Mesendoderm (in vitro differentiated cells): Measurements from ENCODE around the gene CHAC1. TPM values are rescaled to one million over a fixed set of nuclear protein-coding genes. Genes with fewer than 3 reads are reported as not detected.

ENCODE experiments used
- DNase-seq: peaks from one replicate; pipeline ENCODE4 v3.0.0; 2013
- H2AK5ac ChIP-seq: 2 replicates; pipeline ENCODE4 v1.6.1; 2013; ENCODE audit warnings: low read length, inconsistent platforms
- H2BK120ac ChIP-seq: 2 replicates; pipeline ENCODE4 v1.6.1; 2013; ENCODE audit warnings: low read depth, mild to moderate bottlenecking, low read length, moderate library complexity, mixed read lengths
- H2BK15ac ChIP-seq: replicated peaks from 2 replicates; pipeline ENCODE4 v1.6.1; 2013; ENCODE audit warnings: low read depth, mild to moderate bottlenecking, moderate library complexity
- H2BK5ac ChIP-seq: 2 replicates; pipeline ENCODE4 v1.6.1; 2013; ENCODE audit warnings: low read length, inconsistent platforms
- H3K18ac ChIP-seq: 2 replicates; pipeline ENCODE4 v1.6.1; 2013; ENCODE audit warnings: mild to moderate bottlenecking, low read length, mixed read lengths
- H3K23ac ChIP-seq: one replicate; pipeline ENCODE4 v1.6.1; 2013; ENCODE audit warnings: low read length
- H3K27ac ChIP-seq: 2 replicates; pipeline ENCODE4 v1.5.1; 2013; ENCODE audit warnings: low read depth, mild to moderate bottlenecking, inconsistent platforms, low read length, moderate library complexity
- H3K27me3 ChIP-seq: 2 replicates; pipeline ENCODE4 v1.6.1; 2013; ENCODE audit warnings: low read length, control low read depth, mild to moderate bottlenecking, inconsistent platforms; ENCODE audit not compliant: insufficient read depth, poor library complexity
- H3K36me3 ChIP-seq: 2 replicates; pipeline ENCODE4 v1.6.1; 2013; ENCODE audit warnings: low read length, inconsistent platforms; ENCODE audit not compliant: control insufficient read depth, insufficient read depth
- H3K4ac ChIP-seq: one replicate; pipeline ENCODE4 v1.6.1; 2013; ENCODE audit warnings: low read depth, mild to moderate bottlenecking, low read length, moderate library complexity
- H3K4me1 ChIP-seq: 2 replicates; pipeline ENCODE4 v1.6.1; 2013; ENCODE audit warnings: low read depth, low read length, inconsistent platforms; ENCODE audit not compliant: control insufficient read depth
- H3K4me2 ChIP-seq: 2 replicates; pipeline ENCODE4 v1.6.1; 2013; ENCODE audit warnings: low read length
- H3K4me3 ChIP-seq: 2 replicates; pipeline ENCODE4 v1.5.1; 2013; ENCODE audit warnings: mild to moderate bottlenecking, low read length
- H3K56ac ChIP-seq: one replicate; pipeline ENCODE4 v1.6.1; 2013; ENCODE audit warnings: low read length
- H3K79me1 ChIP-seq: 2 replicates; pipeline ENCODE4 v1.6.1; 2013; ENCODE audit warnings: low read length, inconsistent platforms
- H3K79me2 ChIP-seq: 2 replicates; pipeline ENCODE4 v1.6.1; 2013; ENCODE audit warnings: mild to moderate bottlenecking, low read length; ENCODE audit not compliant: control insufficient read depth, insufficient read depth
- H3K9ac ChIP-seq: 2 replicates; pipeline ENCODE4 v1.6.1; 2013; ENCODE audit warnings: low read length, inconsistent platforms
- H4K5ac ChIP-seq: one replicate; pipeline ENCODE4 v1.6.1; 2013; ENCODE audit warnings: low read length
- H4K8ac ChIP-seq: one replicate; pipeline ENCODE4 v1.6.1; 2013; ENCODE audit warnings: low read depth, mild to moderate bottlenecking, control low read depth, low read length, moderate library complexity
- WGBS: extraction: QIAGEN DNeasy Blood & Tissue Kit; methylation state at CpG from one replicate; pipeline ENCODE4 v1.1.7; 2013; ENCODE audit warnings: low lambda C conversion rate, missing lambda C conversion rate; ENCODE audit not compliant: insufficient coverage; ENCODE audit errors: extremely low coverage; 5-methylcytosine and 5-hydroxymethylcytosine counted together
- polyA plus RNA-seq, 2 experiments: library from polyadenylated mRNA; stranded (reverse); fragments of 200-250 nt; gene quantifications; one replicate each; pipeline ENCODE4 v1.2.3, GENCODE V29; 2013

Gene CHAC1, protein sequence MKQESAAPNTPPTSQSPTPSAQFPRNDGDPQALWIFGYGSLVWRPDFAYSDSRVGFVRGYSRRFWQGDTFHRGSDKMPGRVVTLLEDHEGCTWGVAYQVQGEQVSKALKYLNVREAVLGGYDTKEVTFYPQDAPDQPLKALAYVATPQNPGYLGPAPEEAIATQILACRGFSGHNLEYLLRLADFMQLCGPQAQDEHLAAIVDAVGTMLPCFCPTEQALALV
- polyA plus RNA-seq (2013, experiment 1 of 2), result 28.1 TPM
- polyA plus RNA-seq (2013, experiment 2 of 2), result 29.2 TPM

DNA sequence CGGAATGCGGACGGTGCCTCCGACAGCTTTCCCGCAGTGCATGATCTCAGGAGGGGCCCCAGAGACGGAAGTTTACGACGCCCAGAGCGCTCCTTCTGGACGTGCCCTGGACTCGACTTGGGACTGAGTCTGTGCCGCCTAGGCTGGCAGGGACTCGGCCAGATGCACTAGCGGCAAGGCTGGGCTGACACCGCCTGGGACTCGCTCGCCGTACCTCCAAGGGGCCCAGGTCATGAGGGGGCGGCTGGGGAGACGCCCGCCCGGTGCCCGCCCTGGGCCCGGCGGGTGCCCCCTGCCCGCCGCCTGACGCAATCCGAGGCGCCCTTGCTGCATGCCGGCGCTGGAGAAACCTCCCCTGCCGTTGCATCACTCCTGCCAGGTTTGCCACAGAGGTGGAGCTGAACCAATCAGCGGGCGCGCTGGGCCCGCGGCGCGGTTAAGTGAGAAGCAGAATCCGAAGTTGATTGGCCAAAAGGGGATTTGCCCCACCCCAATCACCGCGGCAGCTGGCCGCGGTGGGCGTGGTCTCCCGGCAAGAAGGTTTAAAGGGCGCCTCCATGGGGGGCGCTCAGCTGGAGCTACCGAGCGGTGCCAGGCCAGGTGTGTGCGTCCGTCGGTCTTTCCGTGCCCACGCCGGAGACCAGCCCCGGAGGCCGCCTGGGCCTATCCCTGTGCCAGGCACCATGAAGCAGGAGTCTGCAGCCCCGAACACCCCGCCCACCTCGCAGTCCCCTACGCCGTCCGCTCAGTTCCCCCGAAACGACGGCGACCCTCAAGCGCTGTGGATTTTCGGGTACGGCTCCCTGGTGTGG, at the start of gene CHAC1:
Gene CHAC1 (plus strand): TSS at position 571 of the 812 bp plus-strand sequence. CDS start 113 bp downstream, at position 684.
- Histone ChIP-seq H2AK5ac (no peak within 1 kb of the TSS), H3K23ac (peak within 1 kb of the TSS; percentile 2), H3K27ac (peak within 1 kb of the TSS; percentile 67), H3K9ac (peak within 1 kb of the TSS; percentile 94), H3K27me3 (no peaks in the 10 kb centered on the region), H2BK15ac (peak within 1 kb of the TSS; percentile 15), H3K4me2 (peak within 1 kb of the TSS; percentile 76), H4K8ac (no peak within 1 kb of the TSS), H3K18ac (peak within 1 kb of the TSS; percentile 64), H3K4me1 (no peaks in the 10 kb centered on the region), H3K79me2 (peaks cover 7% of the 10 kb centered on the region), H3K4ac (peak within 1 kb of the TSS; percentile 91), H3K79me1 (peaks cover 5% of the 10 kb centered on the region), H3K4me3 (peak within 1 kb of the TSS; percentile 91), H2BK120ac (peak within 1 kb of the TSS; percentile 16), H3K56ac (peak within 1 kb of the TSS; percentile 99), H4K5ac (no peak within 1 kb of the TSS), H3K36me3 (peaks cover 5% of the 10 kb centered on the region), H2BK5ac (peak within 1 kb of the TSS; percentile 71)
- DNase-seq, result peak; percentile 99
- WGBS, result no CpG with 5 or more reads among the region's 72 CpGs

DNA sequence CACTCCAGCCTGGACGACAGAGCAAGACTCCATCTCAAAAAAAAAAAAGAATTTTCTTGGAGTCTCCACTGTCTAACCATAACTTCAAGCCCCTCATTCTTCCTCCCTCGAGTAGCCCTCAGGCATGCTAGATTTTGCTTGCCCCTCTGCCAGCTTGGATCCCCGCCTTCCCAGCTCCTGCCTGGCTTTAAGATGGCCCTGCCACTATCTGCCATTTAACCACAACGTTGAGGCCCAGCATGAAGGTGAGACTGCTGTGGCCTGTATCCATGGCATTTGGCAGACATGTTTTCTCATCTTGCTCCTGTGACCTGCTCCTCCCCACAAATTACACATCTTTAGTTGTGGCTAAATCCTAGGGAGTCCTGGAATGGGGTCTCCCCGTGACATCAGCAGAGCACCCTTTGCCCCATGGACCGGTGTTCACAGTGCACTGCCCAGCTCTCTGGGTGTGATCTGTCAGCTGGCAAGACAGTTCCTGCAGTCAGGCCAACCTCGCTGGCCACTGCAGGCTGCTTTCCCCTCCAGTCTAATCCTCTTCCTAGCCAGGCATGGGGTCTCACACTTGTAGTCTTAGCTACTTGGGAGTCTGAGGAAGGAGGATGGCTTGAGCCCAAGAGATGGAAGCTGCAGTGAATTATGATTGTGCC, 48.6 kb upstream of the CHAC1 start:
- WGBS, result no CpG with 5 or more reads among the region's 7 CpGs
- no peak overlapping the region for H3K4me2 ChIP-seq
- no peak overlapping the region for H3K9ac ChIP-seq

DNA sequence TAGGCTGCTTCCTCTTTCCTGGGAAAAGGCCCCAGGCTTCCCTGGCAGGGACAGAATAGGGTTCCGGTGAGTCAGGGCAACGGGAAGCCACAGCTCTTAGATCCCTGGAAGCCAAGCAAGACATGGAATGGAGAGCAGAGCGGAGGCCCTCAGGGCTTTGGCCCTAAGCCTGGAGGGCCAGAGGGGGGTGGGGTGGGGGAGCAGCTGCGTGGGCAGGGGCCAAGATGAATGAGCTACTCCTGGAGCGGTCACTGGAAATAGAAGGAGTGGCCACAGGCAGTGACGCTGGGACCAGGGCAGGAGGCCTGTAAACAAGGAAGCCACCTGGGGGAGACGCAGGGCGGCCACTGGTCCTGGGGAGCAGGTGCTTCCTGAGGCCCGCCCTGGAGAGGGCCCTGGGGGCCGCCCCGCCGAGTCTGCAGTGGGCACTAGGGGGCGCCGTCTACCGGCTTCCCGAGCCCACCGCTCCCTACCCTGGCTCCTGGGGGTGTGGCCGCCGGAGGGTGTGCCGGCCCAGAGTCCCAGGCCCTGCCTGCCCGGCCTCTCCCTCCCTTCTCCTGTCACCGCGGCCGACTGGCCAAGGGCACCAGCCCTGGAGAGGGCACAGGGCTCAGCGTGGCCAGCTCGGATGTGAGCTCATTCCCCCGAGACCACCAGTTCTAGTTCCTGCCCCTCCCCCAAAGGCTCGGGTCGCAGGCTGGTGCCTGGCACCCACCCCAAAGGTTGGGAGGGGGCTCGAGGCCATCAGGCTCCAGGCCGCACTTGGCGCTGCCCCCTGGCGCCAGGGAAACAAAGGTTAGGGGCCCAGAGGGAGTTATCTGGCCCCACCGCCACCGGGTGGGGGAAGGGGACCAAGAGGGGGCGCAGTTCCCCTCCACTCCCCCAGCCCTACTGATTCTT, 46.9 kb upstream of the CHAC1 start:
- H2AK5ac ChIP-seq, result no peak overlapping the region
- no peak overlapping the region for H3K18ac ChIP-seq
- peak overlapping the region; percentile 85 for H3K56ac ChIP-seq
- H3K27me3 ChIP-seq, result no peaks in the 10 kb centered on the region
- no peak overlapping the region for H3K23ac ChIP-seq
- H3K79me1 ChIP-seq, result no peaks in the 10 kb centered on the region
- peak overlapping the region; percentile 98 for H3K4me2 ChIP-seq
- H3K4me1 ChIP-seq, result peaks cover 3% of the 10 kb centered on the region
- peak overlapping the region; percentile 74 for H3K9ac ChIP-seq
- H4K8ac ChIP-seq, result no peak overlapping the region
- no peak overlapping the region for H2BK120ac ChIP-seq
- DNase-seq, result peak; percentile 92
- WGBS, result no CpG with 5 or more reads among the region's 36 CpGs
- H3K4ac ChIP-seq, result no peak overlapping the region
- no peak overlapping the region for H3K27ac ChIP-seq
- H4K5ac ChIP-seq, result no peak overlapping the region
- H3K4me3 ChIP-seq, result no peak overlapping the region
- H3K36me3 ChIP-seq, result peaks cover 4% of the 10 kb centered on the region
- H2BK15ac ChIP-seq, result no peak overlapping the region
- no peak overlapping the region for H2BK5ac ChIP-seq
- no peaks in the 10 kb centered on the region for H3K79me2 ChIP-seq

More for the DNA sequence above, 48.6 kb upstream of the CHAC1 start:
- no peaks in the 10 kb centered on the region for H3K79me2 ChIP-seq
- no peak for DNase-seq
- H2BK120ac ChIP-seq, result no peak overlapping the region
- H3K79me1 ChIP-seq, result peaks cover 3% of the 10 kb centered on the region
- no peak overlapping the region for H2BK15ac ChIP-seq
- no peak overlapping the region for H2BK5ac ChIP-seq
- peaks cover 3% of the 10 kb centered on the region for H3K4me1 ChIP-seq
- H3K18ac ChIP-seq, result no peak overlapping the region
- no peak overlapping the region for H3K4me3 ChIP-seq
- H4K8ac ChIP-seq, result no peak overlapping the region
- H3K4ac ChIP-seq, result no peak overlapping the region
- H3K56ac ChIP-seq, result no peak overlapping the region
- H3K23ac ChIP-seq, result no peak overlapping the region
- no peak overlapping the region for H3K27ac ChIP-seq
- H3K27me3 ChIP-seq, result no peaks in the 10 kb centered on the region
- H2AK5ac ChIP-seq, result no peak overlapping the region
- peaks cover 12% of the 10 kb centered on the region for H3K36me3 ChIP-seq
- no peak overlapping the region for H4K5ac ChIP-seq

DNA sequence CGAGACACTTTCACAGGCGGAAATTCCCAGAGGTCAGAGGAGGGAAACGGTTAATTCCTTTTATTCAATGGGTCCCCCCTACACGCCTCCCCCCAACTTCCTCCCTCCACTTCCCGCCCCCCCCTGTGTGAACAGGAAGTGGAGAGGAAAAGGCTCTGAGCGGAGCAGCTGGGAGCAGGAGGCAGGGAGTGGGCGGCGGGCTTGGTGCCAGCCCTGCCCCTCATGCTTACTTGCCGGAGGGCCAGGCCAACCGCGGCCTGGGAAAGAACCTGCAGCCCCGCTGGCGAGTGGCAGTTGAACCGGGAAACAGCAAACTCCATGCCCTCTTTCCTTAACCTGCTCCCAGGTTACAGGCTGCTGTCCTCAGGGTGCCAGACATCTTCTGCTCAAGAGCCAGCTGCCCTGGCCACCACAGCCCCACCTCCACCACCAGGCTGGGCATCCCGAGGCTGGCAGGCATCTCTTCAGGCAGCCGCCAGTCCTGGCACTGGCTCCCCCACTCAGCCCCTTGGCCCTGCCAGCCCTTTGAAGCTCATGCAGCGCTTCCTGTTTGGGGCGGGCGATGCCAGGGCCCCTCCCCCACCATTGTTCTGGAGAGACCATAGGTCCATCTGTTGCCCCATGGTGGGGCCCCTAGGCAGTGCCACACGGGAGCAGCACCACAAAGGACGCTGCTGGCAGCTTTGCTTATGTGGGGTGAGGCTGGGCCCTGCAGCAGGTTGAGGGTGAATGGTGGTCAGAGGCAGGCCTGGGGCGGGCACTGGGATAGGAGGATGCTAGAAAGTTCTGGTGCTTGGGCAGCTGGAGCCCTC, 46.1 kb upstream of the CHAC1 start:
- Histone ChIP-seq H3K79me2 (no peaks in the 10 kb centered on the region), H2BK120ac (no peak overlapping the region), H3K4me3 (no peak overlapping the region), H3K27me3 (no peaks in the 10 kb centered on the region), H3K9ac (peak overlapping the region; percentile 74), H3K23ac (no peak overlapping the region), H3K4me1 (peaks cover 3% of the 10 kb centered on the region), H3K36me3 (peaks cover 4% of the 10 kb centered on the region), H4K5ac (no peak overlapping the region), H3K18ac (no peak overlapping the region), H2BK5ac (no peak overlapping the region), H3K79me1 (no peaks in the 10 kb centered on the region), H2AK5ac (no peak overlapping the region), H3K27ac (no peak overlapping the region), H3K56ac (peak overlapping the region; percentile 85), H3K4me2 (peak overlapping the region; percentile 98), H4K8ac (no peak overlapping the region), H2BK15ac (no peak overlapping the region), H3K4ac (no peak overlapping the region)
- DNase-seq, result no peak
- no CpG with 5 or more reads among the region's 22 CpGs for WGBS

DNA sequence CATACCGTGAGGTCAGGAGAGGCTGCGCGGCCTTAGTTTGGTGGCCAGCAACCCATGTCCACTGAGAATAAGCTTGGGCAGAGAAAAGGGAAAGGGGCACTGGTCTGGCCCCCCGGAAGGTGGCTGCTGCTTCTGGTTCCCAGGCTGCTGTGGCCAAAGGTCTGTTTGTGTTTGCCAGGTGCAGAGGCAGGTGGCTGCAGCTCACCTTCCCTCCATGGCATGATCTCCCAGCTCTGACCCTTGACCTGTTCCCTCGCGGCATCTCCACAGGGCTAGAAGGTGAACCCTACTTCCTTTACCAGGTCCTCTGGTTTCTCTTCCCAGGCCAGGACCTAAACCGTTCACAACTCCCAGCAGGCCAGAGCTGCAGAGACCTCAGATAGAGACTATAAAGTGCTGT, 45.2 kb upstream of the CHAC1 start:
- Histone ChIP-seq H2AK5ac (no peak overlapping the region), H4K8ac (no peak overlapping the region), H3K56ac (no peak overlapping the region), H3K9ac (no peak overlapping the region), H3K4me1 (peaks cover 3% of the 10 kb centered on the region), H2BK5ac (no peak overlapping the region), H3K36me3 (no peaks in the 10 kb centered on the region), H3K18ac (no peak overlapping the region), H3K27me3 (no peaks in the 10 kb centered on the region), H3K4me3 (no peak overlapping the region), H2BK120ac (no peak overlapping the region), H3K4me2 (no peak overlapping the region), H3K23ac (no peak overlapping the region), H3K27ac (no peak overlapping the region), H2BK15ac (no peak overlapping the region), H3K79me1 (no peaks in the 10 kb centered on the region), H4K5ac (no peak overlapping the region), H3K79me2 (no peaks in the 10 kb centered on the region), H3K4ac (no peak overlapping the region)
- no peak for DNase-seq
- no CpG with 5 or more reads among the region's 7 CpGs for WGBS
